ENCODE measurements around the gene HMCN1.
"Not testable (repeated sequence)": the region's sequence is repeated elsewhere in the genome, so short reads cannot be mapped to it uniquely, and the experiment has no call there.

The HMCN1 gene

DNA sequence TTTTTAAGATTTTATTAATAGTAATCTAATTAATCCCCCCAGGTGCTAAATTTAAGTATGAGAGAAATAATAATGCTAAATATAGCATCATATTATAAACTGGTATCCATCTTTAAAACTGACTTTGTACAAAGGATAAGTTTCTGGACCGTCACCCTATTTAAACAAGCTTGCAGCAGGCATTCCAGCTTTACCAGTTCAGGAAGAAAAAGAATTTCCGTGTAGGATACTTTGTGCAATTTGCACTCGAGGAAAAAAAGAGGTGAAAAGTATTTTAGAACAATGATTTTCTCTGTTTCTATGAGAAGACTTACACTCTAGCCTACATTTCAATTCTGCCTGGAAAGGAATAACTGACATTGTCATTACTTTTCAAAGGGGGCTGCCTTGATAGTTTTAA, 27.6 kb downstream of the HMCN1 start:
- TF ChIP-seq, protein P1, sequence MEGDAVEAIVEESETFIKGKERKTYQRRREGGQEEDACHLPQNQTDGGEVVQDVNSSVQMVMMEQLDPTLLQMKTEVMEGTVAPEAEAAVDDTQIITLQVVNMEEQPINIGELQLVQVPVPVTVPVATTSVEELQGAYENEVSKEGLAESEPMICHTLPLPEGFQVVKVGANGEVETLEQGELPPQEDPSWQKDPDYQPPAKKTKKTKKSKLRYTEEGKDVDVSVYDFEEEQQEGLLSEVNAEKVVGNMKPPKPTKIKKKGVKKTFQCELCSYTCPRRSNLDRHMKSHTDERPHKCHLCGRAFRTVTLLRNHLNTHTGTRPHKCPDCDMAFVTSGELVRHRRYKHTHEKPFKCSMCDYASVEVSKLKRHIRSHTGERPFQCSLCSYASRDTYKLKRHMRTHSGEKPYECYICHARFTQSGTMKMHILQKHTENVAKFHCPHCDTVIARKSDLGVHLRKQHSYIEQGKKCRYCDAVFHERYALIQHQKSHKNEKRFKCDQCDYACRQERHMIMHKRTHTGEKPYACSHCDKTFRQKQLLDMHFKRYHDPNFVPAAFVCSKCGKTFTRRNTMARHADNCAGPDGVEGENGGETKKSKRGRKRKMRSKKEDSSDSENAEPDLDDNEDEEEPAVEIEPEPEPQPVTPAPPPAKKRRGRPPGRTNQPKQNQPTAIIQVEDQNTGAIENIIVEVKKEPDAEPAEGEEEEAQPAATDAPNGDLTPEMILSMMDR (IDR thresholded peaks at IDR 0.05; ENCODE audit: low read depth, low read length, missing control alignments), result no peak
- DNase-seq (ENCODE audit: low read depth), result no peak

DNA sequence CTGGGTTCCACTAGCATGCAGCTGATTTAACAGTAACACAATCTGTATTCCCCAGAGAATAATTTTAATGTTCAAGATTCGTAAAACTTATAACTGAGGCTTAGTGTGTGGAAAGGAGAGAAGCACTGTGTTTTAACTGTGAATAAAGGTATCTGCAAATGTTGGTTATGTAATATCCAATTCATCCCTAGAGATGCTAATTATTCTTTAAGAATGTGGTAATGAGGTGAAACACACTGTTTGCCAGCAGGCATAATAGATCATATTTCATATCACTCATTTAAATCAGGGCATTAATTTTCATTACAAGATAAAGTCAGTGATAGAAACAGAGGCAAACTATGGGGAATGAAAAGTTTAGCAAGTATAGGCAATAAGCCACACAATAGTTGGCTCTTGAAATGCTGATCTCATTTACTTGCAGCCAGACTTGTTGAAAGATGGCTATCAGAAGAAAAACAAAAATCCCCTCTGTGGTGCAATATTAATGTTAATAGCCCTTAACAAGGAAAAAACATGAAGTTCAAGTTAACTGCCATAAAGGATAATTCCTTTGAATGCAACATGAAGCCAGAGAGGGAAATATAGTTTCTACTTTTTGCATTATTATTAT, 33.4 kb downstream of the HMCN1 start:
- H3K4me3 ChIP-seq (ENCODE audit: low read depth, low read length), result no peak overlapping the region
- TF ChIP-seq, protein P1 (IDR thresholded peaks at IDR 0.05; ENCODE audit: low read depth, low read length, missing control alignments), result no peak
- no peak for DNase-seq (ENCODE audit: low read depth)

More for the DNA sequence above, 27.6 kb downstream of the HMCN1 start:
- H3K4me3 ChIP-seq (ENCODE audit: low read depth, low read length), result no peak overlapping the region

GRCh38 chr1:185768371-185768770, 34.2 kb downstream of the HMCN1 start:
- TF ChIP-seq, protein P1 (IDR thresholded peaks at IDR 0.05; ENCODE audit: low read depth, low read length, missing control alignments), result no peak
- DNase-seq (ENCODE audit: low read depth), result no peak
- no peak overlapping the region for H3K4me3 ChIP-seq (ENCODE audit: low read depth, low read length)

DNA sequence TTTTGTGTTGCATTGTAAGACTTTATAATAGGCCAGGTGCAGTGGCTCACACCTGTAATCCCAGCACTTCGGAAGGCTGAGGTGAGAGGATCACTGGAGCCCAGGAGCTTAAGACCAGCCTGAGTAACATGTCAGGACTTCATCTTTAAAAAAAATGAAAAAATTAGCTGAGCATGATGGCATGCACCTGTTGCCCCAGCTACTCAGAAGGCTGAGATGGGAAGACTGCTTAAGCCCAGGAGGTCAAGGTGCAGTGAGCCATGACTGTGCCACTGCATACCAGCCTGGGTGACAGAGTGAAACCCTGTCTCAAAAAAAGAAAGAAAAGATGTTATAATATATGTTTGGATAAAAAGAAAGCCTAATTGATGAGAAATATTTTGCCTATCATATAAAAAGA, 34.9 kb downstream of the HMCN1 start:
- TF ChIP-seq, protein P1 (IDR thresholded peaks at IDR 0.05; ENCODE audit: low read depth, low read length, missing control alignments), result no peak
- no peak overlapping the region for H3K4me3 ChIP-seq (ENCODE audit: low read depth, low read length)
- no peak for DNase-seq (ENCODE audit: low read depth)

DNA sequence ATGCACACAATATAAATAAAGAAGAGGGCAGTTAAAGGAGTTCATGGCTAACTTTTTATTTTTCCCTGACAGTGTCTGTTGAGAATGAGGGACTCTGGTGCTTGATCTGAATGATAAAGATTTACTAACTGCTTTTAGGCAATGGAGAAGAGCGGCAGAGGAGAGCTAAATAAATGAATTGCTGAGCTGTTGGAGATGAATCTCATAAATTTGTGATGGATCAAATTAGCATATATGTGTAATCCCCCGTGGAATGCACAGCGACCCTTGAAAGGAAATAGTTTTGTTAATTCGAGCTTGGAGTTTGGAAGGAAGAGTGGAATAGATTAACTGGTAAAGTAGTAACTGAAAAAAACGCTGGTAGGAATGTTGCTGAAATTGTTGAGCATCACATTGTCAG, 40.2 kb downstream of the HMCN1 start:
- TF ChIP-seq, protein P1 (IDR thresholded peaks at IDR 0.05; ENCODE audit: low read depth, low read length, missing control alignments), result no peak
- H3K4me3 ChIP-seq (ENCODE audit: low read depth, low read length), result no peak overlapping the region
- no peak for DNase-seq (ENCODE audit: low read depth)

DNA sequence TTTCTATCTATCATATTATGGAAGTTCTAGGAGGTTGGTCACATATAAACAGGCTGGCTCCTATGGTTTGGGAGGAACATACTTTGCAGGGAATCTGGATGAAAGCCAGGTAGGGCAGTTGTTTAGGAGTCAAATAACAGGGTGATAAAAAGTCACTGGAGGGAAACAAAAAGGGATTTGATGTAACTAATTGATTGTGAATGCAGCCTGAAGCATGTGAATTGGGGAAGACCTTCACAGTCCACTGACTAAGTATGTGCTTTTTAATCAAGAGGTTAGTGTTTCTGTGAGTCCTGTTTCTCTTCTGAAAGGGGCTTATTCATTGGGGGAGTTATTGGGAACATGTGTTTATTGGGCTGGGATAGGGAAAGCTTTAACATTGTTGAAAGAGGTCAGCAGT, 41.3 kb downstream of the HMCN1 start:
- TF ChIP-seq, protein P1 (IDR thresholded peaks at IDR 0.05; ENCODE audit: low read depth, low read length, missing control alignments), result no peak
- DNase-seq (ENCODE audit: low read depth), result no peak
- no peak overlapping the region for H3K4me3 ChIP-seq (ENCODE audit: low read depth, low read length)

DNA sequence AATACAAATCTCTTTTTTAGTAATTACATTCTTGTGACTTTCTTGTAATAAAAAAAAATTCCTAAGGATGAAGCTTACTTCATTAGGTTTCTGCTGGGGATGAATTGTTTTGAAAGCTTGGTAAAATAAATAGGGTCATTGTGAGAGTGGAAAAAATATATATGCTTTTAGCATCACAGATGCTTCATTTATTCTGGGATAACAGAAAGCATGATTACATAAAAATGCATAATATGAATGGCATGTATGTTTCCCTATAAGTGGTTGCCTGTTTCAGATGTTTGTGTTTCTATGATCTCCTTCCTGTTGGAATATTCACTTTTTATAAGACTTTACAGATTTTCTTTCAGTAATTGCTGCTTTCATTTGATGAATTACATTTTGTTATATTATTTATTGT, 42.3 kb downstream of the HMCN1 start:
- no peak overlapping the region for H3K4me3 ChIP-seq (ENCODE audit: low read depth, low read length)
- no peak for DNase-seq (ENCODE audit: low read depth)
- TF ChIP-seq, protein P1 (IDR thresholded peaks at IDR 0.05; ENCODE audit: low read depth, low read length, missing control alignments), result no peak

- not testable (repeated sequence) for DNase-seq (ENCODE audit: low read depth)
Measured at GRCh38 chr1:185783860-185784259, 49.7 kb downstream of the HMCN1 start.

More at GRCh38 chr1:185783860-185784259, 49.7 kb downstream of the HMCN1 start:
- H3K4me3 ChIP-seq (ENCODE audit: low read depth, low read length), result not testable (repeated sequence)

Data from GM12864 (cell line).